HG03108 (cell line): ENCODE measurements around the gene CHCHD10.

Experiments
- ATAC-seq: cut with Tn5 transposase; IDR thresholded peaks from one replicate; pipeline ENCODE4 v1.9.1; 2021; ENCODE audit warnings: moderate library complexity; ENCODE audit not compliant: unreplicated experiment

CHCHD10 gene

DNA sequence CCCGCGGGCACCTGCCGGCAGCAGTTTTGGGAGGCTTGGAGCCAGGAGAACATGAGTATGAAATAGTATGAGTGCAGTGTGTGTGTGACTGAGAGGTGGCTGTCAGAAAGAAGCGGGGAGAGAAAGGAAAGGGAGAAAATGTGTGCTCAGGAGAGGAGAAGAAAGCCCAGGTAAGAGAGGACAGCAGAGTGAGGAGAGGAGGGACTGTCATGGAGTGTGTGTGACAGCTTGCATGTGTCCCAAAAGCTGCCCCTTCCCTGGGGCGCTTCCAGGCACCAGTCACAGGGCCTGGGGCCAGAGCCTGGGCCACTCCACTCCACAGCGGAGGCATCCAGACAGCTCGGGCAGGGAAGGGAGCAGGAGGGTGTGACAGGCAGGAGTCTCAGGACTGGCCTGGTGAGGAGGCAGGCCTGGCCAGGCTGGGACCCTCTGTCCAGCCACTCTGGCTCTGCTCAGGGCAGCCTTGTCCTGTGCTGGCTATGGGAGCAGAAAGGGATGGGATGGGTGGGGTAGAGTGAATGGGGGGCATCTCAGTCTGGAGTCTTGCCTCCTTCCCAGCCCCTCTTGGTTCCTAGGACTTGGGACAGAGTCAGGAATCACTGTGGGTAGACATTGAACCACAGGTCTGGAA, 5.8 kb upstream of the CHCHD10 start:
- no peak for ATAC-seq

DNA sequence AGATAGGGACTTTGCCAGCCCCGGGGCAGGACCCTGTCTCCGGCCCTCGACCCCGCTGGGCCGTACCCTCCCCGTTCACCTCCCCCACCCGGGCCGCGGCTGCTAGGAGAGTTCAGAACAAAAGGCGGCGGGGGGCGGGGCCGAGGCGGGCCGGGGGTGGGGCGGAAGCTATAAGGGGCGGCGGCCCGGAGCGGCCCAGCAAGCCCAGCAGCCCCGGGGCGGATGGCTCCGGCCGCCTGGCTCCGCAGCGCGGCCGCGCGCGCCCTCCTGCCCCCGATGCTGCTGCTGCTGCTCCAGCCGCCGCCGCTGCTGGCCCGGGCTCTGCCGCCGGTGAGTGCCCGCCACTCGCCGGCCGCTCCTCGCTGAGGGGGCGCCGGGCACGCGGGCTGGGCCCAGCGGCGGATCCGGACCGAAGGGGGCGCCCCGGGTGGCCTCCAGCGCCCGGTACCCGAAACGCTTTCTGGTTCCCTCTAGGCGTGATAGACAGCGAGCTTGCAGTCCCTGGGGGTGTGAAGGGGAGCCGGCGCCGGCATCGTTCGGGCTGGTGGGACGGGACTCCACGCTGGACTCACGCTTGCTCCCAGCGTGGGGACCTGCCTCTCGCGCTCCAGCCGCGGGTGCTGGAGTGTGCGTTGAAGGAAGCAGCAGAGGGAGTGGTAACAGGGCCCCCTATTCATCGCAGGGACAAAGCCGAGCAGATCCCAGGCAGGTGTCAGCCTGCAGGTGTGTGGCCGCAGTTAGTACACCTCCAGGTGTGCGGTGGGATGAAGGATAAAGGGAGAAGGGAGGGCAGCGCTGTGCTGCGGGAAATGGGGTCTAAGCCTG, 5.1 kb upstream of the CHCHD10 start, which contains the start of gene MMP11:
Gene MMP11, plus strand, starts transcription at position 201 of the 825 bp plus-strand sequence. Its CDS starts 22 bp downstream, at position 223.
- no peak for ATAC-seq

DNA sequence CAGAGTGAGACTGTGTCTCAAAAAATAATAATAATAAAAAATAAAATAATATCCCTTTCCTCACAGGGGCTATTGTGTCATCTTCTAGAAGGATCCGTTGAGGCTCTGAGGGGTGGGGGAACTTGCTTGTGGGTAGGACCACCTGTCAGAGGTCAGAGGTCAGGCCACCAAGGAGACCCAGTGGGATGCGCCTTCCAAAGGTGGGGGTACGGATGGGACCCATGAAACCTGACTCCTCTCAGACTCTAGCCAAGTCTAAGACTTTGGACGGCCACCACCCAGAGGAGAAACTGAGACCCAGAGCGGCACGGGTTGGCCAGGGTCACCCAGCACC, 4.5 kb upstream of the CHCHD10 start:
- ATAC-seq, result no peak

DNA sequence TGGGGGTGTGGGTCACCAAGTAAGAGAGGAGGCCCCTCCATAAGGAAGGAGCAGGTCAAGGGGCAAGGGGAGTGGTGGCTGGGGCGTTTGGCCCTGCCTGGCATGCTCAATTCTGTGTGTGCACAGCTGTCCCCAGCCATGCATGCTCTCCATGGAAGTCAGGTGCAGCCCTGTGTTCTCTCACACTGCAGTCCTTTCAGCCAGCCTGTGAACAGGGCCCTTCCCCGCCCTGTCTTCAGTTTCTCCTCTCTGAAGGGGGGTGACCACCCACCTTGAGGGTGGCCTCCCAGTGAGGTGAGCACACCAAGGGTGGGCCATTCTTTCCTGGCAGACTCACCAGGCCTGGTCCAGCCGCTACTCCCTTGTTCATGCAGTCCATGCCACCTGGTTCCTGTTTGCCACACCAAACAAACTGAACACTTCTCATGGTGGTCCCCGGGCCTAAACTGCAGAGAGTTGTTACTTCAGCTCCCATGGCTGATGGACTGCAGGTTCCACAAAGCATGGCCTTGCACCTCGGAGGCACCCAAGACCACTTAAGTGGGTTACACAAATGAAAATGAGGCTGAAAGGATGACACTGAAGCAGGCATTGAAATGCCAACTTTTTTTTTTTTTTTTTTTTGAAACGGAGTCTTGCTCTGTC, 1.7 kb upstream of the CHCHD10 start:
- no peak for ATAC-seq

DNA sequence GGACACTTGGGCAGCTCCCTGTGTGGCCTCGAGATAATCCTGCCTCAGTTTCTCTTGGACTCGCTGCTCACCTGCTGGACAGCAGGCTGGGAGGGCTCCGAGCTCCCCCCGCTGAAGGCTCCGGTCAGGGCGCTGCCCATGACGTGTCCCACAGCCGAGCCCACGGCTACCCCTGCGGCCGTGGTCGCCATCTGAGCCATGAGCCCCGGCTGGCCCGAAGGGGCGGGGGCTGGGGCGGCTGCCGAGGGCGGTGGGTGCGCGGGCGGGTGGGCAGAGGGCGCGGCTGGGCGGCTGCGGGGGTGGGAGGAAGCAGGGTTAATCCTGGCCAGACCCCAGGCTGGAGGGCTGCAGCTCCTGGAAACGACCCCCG, 484 bp downstream of the CHCHD10 start:
- no peak for ATAC-seq

DNA sequence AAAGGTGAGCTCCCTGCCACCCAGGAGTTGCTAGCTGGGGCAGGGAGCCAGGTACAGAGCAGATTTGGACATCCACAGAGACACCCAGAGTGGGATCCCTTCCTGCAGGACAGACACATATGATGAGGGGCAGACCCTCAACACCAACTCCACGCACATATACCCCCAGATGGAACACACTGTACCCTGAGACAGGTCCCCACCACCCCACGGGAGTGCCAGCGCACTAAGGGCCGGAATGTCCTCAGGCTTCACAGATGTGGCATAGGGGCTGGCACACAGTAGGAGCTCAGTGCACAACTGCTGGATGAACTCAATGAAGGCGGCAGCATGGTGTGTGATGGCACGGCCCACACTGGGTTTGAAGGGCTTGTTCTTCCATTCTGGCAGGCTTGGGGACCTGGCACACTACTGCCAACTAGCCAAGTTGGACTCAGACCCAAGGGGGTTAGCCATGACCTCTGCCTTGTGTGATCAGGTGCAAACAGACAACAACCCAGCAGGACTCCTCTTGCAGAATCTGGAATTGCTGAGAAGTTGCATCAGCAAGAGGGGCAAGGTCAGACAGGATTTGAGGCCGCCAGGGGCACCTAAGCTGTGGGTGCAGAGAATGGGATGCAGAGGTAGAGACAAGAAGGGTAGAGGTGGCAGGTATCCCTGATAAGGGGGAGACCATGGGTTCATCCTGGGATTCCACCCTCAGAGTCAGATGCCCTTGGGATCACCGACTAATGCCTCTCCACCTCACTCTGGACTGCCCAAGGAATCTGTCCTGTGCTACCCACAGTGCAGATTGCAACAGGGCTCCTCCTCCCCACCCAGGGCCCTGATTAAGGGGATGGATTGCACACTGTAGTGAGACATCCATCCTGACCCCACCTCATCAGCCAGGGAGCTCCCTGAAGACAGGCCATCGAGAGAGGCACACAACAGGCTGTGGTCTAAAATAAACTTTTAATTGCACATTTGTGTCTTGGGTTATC, 2.6 kb downstream of the CHCHD10 start:
- no peak for ATAC-seq

DNA sequence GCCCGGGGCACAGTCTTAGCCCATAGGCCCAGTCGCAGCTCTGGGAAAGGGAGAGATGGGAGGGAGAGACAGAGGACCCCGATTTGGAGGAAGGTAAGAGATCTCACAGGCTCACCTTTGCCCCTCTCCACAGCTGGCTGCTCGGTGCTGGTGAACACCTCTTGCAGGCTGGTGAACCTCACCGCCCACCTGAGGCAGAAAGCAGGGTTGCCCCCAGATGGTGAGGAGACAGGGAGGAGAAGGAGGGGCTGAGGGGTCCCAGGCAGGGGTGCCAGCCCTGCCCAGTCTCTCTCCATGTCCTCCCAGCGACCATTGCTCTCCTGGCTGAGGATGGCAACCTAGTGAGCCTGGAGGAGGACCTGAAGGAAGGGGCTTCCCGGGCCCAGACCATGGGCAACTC, 3.8 kb downstream of the CHCHD10 start:
- no peak for ATAC-seq

DNA sequence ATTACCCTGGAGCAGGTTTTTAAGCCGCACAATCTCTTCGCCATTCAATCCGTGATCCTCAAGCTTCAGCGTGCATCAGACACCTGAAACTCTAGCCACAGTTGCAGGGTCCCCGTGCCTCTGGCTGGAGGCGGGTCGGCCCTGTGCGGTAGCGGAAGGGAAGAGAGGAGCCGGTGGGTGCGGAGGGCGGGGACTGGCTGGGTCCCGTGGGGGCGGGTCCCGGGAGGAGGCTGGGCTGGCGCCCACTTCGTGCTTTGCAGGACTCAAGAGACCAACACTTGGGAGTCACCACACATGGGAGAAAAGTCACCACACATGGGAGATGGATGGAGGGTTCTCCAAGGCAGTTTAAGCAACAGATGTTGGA, 4.2 kb downstream of the CHCHD10 start:
- ATAC-seq, result no peak

DNA sequence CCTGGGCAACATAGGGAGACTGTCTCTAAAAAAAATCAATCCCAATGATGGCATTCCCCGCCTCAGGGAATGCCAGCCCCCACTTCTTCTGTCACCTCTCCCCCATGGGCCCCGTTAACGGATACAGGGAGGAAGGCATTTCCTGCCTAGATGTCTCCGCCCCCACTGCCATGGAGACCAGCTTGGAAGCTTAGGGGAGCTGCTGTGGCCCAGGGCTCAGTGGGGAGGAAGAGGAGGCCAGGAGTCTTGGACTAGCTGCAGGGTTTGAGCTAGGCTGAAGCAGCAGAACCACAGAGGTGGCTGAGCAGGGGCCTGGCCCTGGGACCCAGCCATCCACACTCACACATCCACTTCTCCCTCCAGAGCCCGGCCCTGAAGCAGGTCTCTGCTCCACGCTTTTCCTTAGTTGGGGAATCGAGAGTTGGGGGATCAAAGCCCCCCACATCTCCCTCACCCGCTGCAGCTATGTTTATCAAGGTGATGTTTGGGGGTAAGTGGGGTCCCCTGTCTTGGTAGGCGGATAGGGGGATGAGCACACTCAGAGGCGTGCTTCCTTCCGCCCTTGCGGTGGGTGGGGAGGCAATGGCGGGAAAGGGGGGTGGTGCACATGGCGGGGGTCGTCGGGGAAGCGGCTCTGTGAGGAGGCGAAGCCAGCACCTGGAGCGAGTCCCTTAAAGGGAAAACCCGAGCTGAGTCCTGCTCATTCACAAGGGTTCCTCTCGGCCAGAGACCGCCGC, 4.8 kb downstream of the CHCHD10 start, which contains the start of gene C22orf15:
Gene C22orf15, plus strand, starts transcription at position 149 of the 737 bp plus-strand sequence. Its CDS starts 317 bp downstream, at position 466.
- no peak for ATAC-seq

DNA sequence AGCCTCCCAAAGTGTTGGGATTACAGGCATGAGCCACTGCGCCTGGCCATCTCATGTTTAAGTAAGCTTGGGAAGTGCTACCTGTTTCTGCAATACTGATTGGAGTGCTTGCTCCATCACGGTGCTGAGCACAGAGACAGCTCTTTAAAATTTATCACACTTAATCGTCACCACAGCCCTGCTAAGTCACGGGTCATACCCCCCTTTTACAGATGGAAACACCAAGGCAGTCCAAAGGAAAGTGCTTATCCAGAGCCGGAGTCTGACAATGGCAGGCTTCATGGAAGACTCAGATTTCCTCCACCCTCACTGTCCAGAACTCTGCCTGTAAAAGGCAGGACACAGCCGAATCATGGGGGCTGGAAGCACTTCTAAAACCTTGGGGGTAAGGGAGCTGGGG, 7.7 kb downstream of the CHCHD10 start:
- no peak for ATAC-seq

DNA sequence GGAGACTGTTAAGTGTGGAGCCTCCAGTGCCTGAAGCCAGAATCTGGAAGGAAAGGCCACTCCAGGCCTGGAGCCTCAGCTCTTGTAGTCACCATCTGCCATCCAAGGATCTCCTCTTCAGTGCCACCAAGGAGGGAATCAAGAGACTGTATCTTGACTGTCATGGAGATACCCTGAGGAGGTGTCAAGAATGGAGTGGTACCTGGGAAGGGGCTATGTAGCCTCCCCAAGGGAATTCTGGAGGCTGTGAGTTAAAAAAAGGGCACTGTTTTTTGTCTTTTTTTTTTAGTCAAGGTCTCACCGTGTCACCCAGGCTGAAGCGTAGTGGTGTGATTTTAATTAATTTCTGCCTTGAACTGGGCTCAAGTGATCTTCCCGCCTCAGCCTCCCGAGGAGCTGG, 8.2 kb downstream of the CHCHD10 start:
- ATAC-seq, result no peak

DNA sequence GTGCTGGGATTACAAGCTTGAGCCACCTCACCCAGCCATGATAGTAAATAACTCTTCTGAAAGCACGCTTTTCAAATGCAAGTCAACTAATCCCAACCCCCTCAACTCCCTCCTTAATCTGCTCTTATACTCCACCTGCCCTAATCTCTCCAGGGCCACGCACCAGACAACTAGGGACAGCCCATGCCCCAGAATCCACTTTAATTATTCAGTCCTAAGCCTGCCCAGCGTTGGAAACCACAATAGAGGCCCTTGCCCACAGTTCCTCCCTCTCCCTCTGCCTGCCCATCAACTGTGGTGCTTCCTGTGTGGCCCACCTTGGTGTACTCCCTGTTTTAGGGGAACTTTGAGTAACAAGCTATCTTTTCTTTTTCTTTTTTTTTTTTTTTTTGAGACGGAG, 10.9 kb downstream of the CHCHD10 start:
- no peak for ATAC-seq

DNA sequence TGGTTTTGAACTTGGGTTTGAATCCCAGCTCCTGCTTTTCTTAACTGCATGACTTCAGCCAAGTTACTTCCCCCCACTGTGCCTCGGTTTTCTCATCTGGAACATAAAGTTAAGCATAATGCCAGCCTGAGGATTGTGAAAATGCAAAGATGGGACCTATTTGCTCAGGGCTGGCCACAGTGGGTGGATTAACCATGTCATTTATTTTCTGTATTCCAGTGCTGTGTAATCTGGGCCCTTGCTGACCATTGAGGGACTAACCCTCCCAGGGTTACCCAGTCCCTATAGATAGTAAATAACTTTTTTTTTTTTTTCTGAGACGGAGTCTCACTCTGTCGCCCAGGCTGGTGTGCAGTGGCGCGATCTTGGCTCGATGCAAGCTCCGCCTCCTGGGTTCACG, 12.1 kb downstream of the CHCHD10 start:
- no peak for ATAC-seq

DNA sequence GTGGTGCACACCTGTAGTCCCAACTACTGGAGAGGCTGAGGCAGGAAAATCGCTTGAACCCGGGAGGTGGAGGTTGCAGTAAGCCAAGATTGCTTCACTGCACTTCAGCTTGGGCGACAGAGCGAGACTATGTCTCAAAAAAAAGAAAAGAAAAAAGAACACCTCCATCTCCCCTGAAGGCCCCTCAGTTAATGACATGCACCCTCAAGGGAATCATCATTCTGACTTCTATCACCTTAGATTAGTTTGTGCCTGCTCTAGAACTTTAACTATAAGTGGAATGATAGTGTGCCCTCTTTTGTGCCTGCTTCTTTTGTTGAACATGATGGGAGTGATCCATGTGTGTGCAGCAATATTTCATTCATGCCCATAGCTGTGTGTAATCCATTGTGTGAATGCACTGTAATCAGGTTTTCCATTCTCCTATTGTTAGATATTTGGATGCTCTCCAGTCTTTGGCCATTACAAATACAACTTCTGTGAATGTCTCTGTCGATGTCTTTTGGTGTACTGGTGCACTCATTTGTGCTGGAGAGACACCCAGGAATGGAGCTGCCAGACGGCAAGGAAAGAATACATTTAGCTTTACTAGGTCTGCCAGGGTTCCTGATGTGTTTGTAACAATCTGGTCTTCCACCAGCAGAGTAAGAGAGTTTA, 12.7 kb downstream of the CHCHD10 start:
- ATAC-seq, result no peak

DNA sequence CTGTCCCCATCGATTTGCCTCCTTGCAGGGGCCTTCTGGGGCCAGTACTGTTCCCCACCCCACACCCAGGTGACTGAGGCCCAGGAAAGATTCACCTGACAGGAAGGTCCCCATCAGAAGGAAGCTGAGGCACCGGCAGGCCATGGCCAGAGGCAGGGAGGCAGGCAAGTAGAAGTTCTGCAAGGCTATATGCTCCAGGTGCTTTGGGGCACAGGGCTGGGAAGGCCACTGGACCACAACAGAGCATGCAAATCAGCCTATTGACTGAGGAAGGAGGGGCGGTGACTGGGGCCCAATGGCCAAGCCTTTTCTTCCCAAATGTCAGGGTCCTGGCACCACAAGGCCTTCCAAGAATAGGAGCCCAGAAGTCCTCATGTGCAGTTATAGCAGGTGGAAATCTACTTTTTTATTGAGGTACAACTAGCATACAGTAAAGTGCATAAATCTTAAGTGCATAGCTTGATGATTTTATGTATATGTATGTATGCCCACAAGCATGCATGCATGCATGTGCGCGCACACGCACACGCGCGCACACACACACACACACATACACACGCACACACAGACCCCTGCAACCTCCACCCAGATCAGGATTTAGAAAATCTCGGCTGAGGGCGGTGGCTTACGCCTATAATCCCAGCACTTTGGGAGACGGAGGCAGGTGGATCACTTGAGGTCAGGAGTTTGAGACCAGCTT, 13.4 kb downstream of the CHCHD10 start, which contains the start of gene VPREB3:
Gene VPREB3, minus strand, starts transcription at position 206 of the 700 bp plus-strand sequence. Its CDS starts 62 bp downstream, at position 144.
- ATAC-seq, result no peak

DNA sequence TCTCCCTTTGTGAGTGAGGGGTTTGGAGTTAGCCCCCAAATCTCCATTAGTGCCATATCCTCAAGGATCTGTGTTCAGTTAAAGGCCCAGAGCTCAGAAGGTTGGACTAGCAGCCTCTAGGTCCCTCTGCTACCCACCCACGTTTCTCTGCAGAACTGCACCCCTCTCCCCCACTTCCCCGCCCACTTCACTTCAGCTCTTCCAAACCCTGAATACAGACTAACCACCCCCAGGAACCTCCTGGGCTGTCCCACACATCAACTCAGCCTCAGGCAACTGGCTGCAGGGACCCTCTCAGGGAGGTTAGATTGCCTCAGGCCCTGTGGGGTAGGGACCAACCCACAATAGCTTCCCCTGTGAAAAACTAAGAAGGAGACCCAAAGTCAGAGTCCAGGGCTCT, 14.4 kb downstream of the CHCHD10 start:
- no peak for ATAC-seq

DNA sequence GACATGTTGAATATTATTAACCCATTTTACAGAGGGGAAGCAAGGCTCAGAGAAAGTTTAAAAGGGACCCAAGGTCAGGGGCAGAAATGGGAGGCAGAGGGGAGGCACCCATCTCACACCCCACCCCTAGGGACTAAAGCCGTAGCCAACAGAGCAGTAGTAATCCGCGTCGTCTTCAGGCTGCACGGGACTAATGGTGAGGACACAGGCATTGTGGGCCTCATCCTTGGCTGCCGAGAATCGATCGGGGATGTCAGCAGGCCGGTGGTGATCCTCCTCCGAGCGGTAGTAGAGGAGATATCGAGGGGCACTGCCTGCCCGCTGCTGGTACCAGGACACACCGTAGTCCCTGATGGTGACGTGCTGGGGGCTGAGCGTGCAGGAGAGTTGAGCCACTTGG, 15.0 kb downstream of the CHCHD10 start:
- no peak for ATAC-seq

DNA sequence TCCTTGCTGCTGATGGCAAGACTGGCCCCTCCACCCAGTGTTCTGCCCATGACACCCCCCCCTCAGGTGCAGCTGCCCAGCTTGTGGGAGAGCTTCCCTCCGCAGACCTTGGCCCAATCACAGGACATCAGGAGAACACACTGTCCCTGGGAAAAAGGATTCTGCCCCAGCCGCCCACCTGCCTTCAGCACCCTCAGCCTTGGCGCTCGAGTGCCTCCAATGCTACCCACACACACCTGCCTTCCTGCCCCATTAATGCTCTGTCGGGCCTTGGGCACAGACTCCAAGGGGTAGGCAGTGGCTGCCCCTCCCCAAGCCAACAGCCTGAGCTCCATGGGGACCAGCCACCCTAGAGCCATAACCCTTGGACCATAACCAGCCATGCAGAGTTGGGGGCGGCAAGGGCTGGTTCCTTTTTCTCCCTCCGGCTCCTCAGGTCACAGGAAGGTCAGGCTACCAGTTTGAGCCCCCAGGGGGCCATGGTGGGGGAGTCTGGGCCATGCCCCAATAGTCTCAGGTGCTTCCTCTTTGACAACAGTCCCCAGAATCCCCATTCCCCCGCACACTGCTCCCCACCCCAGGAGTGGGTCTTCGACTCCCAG, 15.6 kb downstream of the CHCHD10 start:
- ATAC-seq, result no peak
